Measurements from ENCODE around the gene SERPINB1. TPM values are rescaled to one million over a fixed set of nuclear protein-coding genes. Genes with fewer than 3 reads are reported as not detected.

Gene SERPINB1
- total RNA-seq, 2 experiments from 2014 or later = 58.3 to 58.4 TPM

DNA sequence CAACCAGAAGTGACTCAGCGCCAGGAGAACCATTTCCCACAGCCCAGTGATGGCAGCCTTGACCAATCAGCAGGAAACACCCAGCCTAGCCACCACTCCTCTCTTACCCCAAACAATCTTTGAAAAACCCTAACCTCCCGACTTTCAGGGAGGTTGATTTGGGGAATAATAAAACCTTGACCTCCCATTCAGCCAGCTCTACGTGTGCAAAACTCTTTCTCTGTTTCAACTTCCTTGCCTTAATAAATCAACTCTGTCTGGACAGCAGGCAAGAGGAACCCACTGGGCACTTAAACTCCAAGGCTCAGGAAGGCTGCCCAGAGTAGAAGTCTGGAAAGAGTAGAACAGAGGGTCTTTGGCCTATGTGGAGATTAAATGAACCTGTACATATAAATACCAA, 35.0 kb downstream of the SERPINB1 start:
- Histone ChIP-seq H3K4me1 (ENCODE audit: insufficient read depth, low read length) (peaks cover 5% of the 10 kb centered on the region), H3K9me3 (ENCODE audit: control insufficient read depth in 1 of 2, insufficient read depth in 1 of 2, low read length in 2 of 2) (no peaks in the 10 kb centered on the region), H3K4me3 (ENCODE audit: low read length) (no peak overlapping the region), H3K27ac (ENCODE audit: low read depth in 1 of 2, low read length in 2 of 2) (no peak overlapping the region), H3K36me3 (ENCODE audit: insufficient read depth, low read length) (no peaks in the 10 kb centered on the region), H3K27me3 (ENCODE audit: control insufficient read depth in 1 of 2, insufficient read depth in 2 of 2, low read length in 2 of 2) (no peaks in the 10 kb centered on the region)
- intact Hi-C loops (cut with DNase I, micrococcal nuclease) = no loop called here
- ChIA-PET POLR2A (no interaction called here), CTCF (no interaction called here)
- DNase-seq (no peak), ATAC-seq (ENCODE audit: poor library complexity) (no peak)
- Mint-ChIP-seq H3K27ac (no peak overlapping the region), H3K27me3 (no peaks in the 10 kb centered on the region), H3K36me3 (ENCODE audit: low read depth) (no peaks in the 10 kb centered on the region), H3K9me3 (no peaks in the 10 kb centered on the region), H3K4me1 (ENCODE audit: low read depth) (no peaks in the 10 kb centered on the region), H3K4me3 (no peak overlapping the region)
- TF ChIP-seq, protein P1, sequence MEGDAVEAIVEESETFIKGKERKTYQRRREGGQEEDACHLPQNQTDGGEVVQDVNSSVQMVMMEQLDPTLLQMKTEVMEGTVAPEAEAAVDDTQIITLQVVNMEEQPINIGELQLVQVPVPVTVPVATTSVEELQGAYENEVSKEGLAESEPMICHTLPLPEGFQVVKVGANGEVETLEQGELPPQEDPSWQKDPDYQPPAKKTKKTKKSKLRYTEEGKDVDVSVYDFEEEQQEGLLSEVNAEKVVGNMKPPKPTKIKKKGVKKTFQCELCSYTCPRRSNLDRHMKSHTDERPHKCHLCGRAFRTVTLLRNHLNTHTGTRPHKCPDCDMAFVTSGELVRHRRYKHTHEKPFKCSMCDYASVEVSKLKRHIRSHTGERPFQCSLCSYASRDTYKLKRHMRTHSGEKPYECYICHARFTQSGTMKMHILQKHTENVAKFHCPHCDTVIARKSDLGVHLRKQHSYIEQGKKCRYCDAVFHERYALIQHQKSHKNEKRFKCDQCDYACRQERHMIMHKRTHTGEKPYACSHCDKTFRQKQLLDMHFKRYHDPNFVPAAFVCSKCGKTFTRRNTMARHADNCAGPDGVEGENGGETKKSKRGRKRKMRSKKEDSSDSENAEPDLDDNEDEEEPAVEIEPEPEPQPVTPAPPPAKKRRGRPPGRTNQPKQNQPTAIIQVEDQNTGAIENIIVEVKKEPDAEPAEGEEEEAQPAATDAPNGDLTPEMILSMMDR (IDR thresholded peaks at IDR 0.05) = no peak

DNA sequence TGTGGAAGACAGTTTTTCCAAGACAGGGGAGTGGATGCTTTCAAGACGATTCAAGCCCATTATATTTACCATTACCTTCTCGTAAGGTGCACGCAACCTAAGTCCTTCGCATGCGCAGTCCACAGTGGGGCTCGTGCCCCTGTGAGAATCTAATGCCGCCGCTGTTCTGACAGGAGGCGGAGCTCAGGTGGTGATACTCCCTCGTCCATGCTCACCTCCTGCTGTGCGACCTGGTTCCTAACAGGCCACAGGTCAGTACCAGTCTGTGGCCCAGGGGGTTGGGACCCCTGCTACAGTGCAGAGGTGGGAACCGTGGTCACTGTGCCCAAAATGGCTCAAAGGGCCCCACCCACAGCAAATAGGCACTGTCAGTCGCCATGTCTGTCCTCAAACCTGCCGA, 36.6 kb downstream of the SERPINB1 start:
- TF ChIP-seq, protein P1 (IDR thresholded peaks at IDR 0.05) = no peak
- peaks cover 5% of the 10 kb centered on the region for H3K4me1 ChIP-seq (ENCODE audit: insufficient read depth, low read length)
- H3K36me3 ChIP-seq (ENCODE audit: insufficient read depth, low read length) = no peaks in the 10 kb centered on the region
- H3K27me3 ChIP-seq (ENCODE audit: control insufficient read depth in 1 of 2, insufficient read depth in 2 of 2, low read length in 2 of 2) = no peaks in the 10 kb centered on the region
- no peak overlapping the region for H3K4me3 ChIP-seq (ENCODE audit: low read length)
- H3K9me3 ChIP-seq (ENCODE audit: control insufficient read depth in 1 of 2, insufficient read depth in 1 of 2, low read length in 2 of 2) = peaks cover 0 to 4% of the 10 kb centered on the region in 2 experiments
- CTCF ChIA-PET = no interaction called here
- no peak overlapping the region for H3K27ac Mint-ChIP-seq
- intact Hi-C loops (cut with DNase I, micrococcal nuclease) = no loop called here
- ATAC-seq (ENCODE audit: poor library complexity) (no peak), DNase-seq (no peak)
- peaks cover under 1% of the 10 kb centered on the region for H3K4me1 Mint-ChIP-seq (ENCODE audit: low read depth)
- no peak overlapping the region for H3K27ac ChIP-seq (ENCODE audit: low read depth in 1 of 2, low read length in 2 of 2)
- POLR2A ChIA-PET = no interaction called here
- no peaks in the 10 kb centered on the region for H3K9me3 Mint-ChIP-seq
- H3K27me3 Mint-ChIP-seq = no peaks in the 10 kb centered on the region
- H3K36me3 Mint-ChIP-seq (ENCODE audit: low read depth) = no peaks in the 10 kb centered on the region
- H3K4me3 Mint-ChIP-seq = no peak overlapping the region

DNA sequence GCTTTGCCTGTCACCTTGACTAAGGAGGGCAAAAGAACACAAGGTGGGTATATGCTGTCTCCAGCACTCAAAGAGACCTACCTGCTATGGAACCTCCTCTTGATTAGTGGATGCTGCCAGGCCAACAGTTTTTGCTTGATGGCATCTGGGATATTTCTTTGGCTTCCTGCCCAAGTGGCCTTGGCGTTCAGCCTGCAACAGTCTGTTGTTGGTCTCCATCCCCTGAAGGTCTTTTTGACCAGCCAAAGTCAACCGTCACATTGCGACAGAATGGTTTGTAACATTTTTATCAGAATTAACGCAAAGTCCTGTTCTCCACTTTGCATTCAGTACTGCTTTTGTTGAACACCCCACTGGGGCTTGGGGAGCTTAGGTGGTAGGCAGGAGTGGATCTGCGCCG, 37.1 kb downstream of the SERPINB1 start:
- no peaks in the 10 kb centered on the region for H3K27me3 Mint-ChIP-seq
- no peaks in the 10 kb centered on the region for H3K9me3 Mint-ChIP-seq
- Histone ChIP-seq H3K4me1 (ENCODE audit: insufficient read depth, low read length) (peaks cover 1% of the 10 kb centered on the region), H3K27ac (ENCODE audit: low read depth in 1 of 2, low read length in 2 of 2) (no peak overlapping the region), H3K27me3 (ENCODE audit: control insufficient read depth in 1 of 2, insufficient read depth in 2 of 2, low read length in 2 of 2) (no peaks in the 10 kb centered on the region), H3K36me3 (ENCODE audit: insufficient read depth, low read length) (no peaks in the 10 kb centered on the region), H3K4me3 (ENCODE audit: low read length) (no peak overlapping the region), H3K9me3 (ENCODE audit: control insufficient read depth in 1 of 2, insufficient read depth in 1 of 2, low read length in 2 of 2) (peaks cover 0 to 4% of the 10 kb centered on the region in 2 experiments)
- no peaks in the 10 kb centered on the region for H3K36me3 Mint-ChIP-seq (ENCODE audit: low read depth)
- peaks cover 5% of the 10 kb centered on the region for H3K4me1 Mint-ChIP-seq (ENCODE audit: low read depth)
- TF ChIP-seq, protein P1 (IDR thresholded peaks at IDR 0.05) = no peak
- H3K4me3 Mint-ChIP-seq = no peak overlapping the region
- ChIA-PET POLR2A (no interaction called here), CTCF (no interaction called here)
- intact Hi-C loops (cut with DNase I, micrococcal nuclease) = no loop called here
- H3K27ac Mint-ChIP-seq = no peak overlapping the region
- no peak for ATAC-seq (ENCODE audit: poor library complexity)
- no peak for DNase-seq
